A673 (cell line): ENCODE data around the gene CCDC83.

Experiments
- EZH2 ChIP-seq: fragments of 200-600 bp; sonication (generic); IDR thresholded peaks from 2 replicates; pipeline ENCODE4 v1.6.1; 2017; ENCODE audit warnings: borderline replicate concordance, low read depth, mild to moderate bottlenecking, mixed read lengths, antibody characterized with exemption, low read length; ENCODE audit not compliant: poor library complexity, severe bottlenecking
- TF ChIP-seq, protein P1 (sequence below): fragments of 300-800, 200-600 bp; sonication (generic); conservative IDR thresholded peaks from 2 replicates; pipeline ENCODE4 v1.5.1; 2017; ENCODE audit warnings: low read depth, mild to moderate bottlenecking, antibody characterized with exemption, low read length, moderate library complexity, mixed read lengths

DNA sequence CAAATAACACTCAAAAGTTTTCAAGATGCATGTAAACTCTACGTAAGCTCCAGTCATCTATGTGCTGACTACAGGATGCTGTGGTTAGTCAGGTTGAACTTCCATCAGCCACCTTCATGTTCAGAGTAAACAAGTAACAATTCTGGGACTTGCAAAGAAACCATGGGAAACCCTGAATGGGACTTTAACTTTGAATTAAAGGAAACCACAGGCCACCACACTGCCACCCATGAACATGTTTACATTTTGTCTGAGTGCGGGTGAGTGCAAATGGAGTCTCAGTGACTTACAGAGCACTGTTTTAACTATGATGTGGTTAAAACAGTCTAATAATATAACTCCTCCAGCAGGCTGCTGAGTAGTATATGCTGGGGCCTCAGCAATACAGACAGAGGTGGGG is 31.4 kb upstream of the CCDC83 start:
- TF ChIP-seq, protein P1, sequence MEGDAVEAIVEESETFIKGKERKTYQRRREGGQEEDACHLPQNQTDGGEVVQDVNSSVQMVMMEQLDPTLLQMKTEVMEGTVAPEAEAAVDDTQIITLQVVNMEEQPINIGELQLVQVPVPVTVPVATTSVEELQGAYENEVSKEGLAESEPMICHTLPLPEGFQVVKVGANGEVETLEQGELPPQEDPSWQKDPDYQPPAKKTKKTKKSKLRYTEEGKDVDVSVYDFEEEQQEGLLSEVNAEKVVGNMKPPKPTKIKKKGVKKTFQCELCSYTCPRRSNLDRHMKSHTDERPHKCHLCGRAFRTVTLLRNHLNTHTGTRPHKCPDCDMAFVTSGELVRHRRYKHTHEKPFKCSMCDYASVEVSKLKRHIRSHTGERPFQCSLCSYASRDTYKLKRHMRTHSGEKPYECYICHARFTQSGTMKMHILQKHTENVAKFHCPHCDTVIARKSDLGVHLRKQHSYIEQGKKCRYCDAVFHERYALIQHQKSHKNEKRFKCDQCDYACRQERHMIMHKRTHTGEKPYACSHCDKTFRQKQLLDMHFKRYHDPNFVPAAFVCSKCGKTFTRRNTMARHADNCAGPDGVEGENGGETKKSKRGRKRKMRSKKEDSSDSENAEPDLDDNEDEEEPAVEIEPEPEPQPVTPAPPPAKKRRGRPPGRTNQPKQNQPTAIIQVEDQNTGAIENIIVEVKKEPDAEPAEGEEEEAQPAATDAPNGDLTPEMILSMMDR: no peak
- no peak for TF ChIP-seq EZH2
